ENCODE results near the gene UBR4. TPM values are rescaled to one million over a fixed set of nuclear protein-coding genes. Genes with fewer than 3 reads are reported as not detected.

UBR4 gene
- total and polyA plus RNA-seq, 2 experiments from 2014 or later: 140 to 175 TPM

- H4K20me1 ChIP-seq (ENCODE audit: insufficient read depth, poor library complexity, severe bottlenecking): no peaks in the 10 kb centered on the region
Observed at GRCh38 chr1:19066248-19066873, 143.7 kb downstream of the UBR4 start.

GRCh38 chr1:19065526-19066247, 144.4 kb downstream of the UBR4 start:
- Histone ChIP-seq H3K27ac (no peak overlapping the region), H4K20me1 (ENCODE audit: insufficient read depth, poor library complexity, severe bottlenecking) (no peaks in the 10 kb centered on the region), H3K4me1 (ENCODE audit: insufficient read depth) (no peaks in the 10 kb centered on the region), H3K4me2 (no peak overlapping the region), H3K4me3 (no peak overlapping the region), H3K9me2 (replicated peaks; ENCODE audit: insufficient read depth) (no peaks in the 10 kb centered on the region), H3K79me2 (no peaks in the 10 kb centered on the region), H3K27me3 (no peaks in the 10 kb centered on the region), H3K36me3 (replicated peaks; ENCODE audit: insufficient read depth, low read depth) (no peaks in the 10 kb centered on the region), H2AFZ (no peak overlapping the region), H3K9me3 (ENCODE audit: low read depth) (no peaks in the 10 kb centered on the region)
- TF ChIP-seq CTCF (IDR thresholded peaks at IDR 0.05; ENCODE audit: poor library complexity): no peak
- TF ChIP-seq EZH2 (IDR thresholded peaks at IDR 0.05; ENCODE audit: borderline replicate concordance): no peak
- no peak for TF ChIP-seq EZH2phosphoT487 (IDR thresholded peaks at IDR 0.05; ENCODE audit: low read depth, severe bottlenecking, unreplicated experiment)
- DNase-seq (ENCODE audit: low spot score): no peak
- WGBS (ENCODE audit: low lambda C conversion rate, missing lambda C conversion rate): 89% methylated on average over 15 of the region's 16 CpGs

More at GRCh38 chr1:19066248-19066873, 143.7 kb downstream of the UBR4 start:
- Histone ChIP-seq H3K79me2 (no peaks in the 10 kb centered on the region), H2AFZ (no peak overlapping the region), H3K27ac (no peak overlapping the region), H3K9me3 (ENCODE audit: low read depth) (no peaks in the 10 kb centered on the region), H3K4me3 (no peak overlapping the region), H3K4me1 (ENCODE audit: insufficient read depth) (no peaks in the 10 kb centered on the region), H3K4me2 (no peak overlapping the region), H3K36me3 (replicated peaks; ENCODE audit: insufficient read depth, low read depth) (no peaks in the 10 kb centered on the region), H3K27me3 (no peaks in the 10 kb centered on the region), H3K9me2 (replicated peaks; ENCODE audit: insufficient read depth) (no peaks in the 10 kb centered on the region)
- no peak for TF ChIP-seq EZH2 (IDR thresholded peaks at IDR 0.05; ENCODE audit: borderline replicate concordance)
- no peak for TF ChIP-seq CTCF (IDR thresholded peaks at IDR 0.05; ENCODE audit: poor library complexity)
- TF ChIP-seq EZH2phosphoT487 (IDR thresholded peaks at IDR 0.05; ENCODE audit: low read depth, severe bottlenecking, unreplicated experiment): no peak
- no peak for DNase-seq (ENCODE audit: low spot score)
- 72% methylated on average over 14 of the region's 14 CpGs for WGBS (ENCODE audit: low lambda C conversion rate, missing lambda C conversion rate)

- no peaks in the 10 kb centered on the region for H3K9me3 ChIP-seq (ENCODE audit: low read depth)
- no peaks in the 10 kb centered on the region for H3K36me3 ChIP-seq (replicated peaks; ENCODE audit: insufficient read depth, low read depth)
- H3K4me1 ChIP-seq (ENCODE audit: insufficient read depth): no peaks in the 10 kb centered on the region
- H3K9me2 ChIP-seq (replicated peaks; ENCODE audit: insufficient read depth): no peaks in the 10 kb centered on the region
- no peak overlapping the region for H2AFZ ChIP-seq
- no peaks in the 10 kb centered on the region for H4K20me1 ChIP-seq (ENCODE audit: insufficient read depth, poor library complexity, severe bottlenecking)
- no peaks in the 10 kb centered on the region for H3K27me3 ChIP-seq
- no peak for DNase-seq (ENCODE audit: low spot score)
- WGBS (ENCODE audit: low lambda C conversion rate, missing lambda C conversion rate): 97% methylated on average over 16 of the region's 16 CpGs
- H3K27ac ChIP-seq: no peak overlapping the region
- no peak overlapping the region for H3K4me2 ChIP-seq
- no peak overlapping the region for H3K4me3 ChIP-seq
- TF ChIP-seq EZH2 (IDR thresholded peaks at IDR 0.05; ENCODE audit: borderline replicate concordance) (no peak), CTCF (IDR thresholded peaks at IDR 0.05; ENCODE audit: poor library complexity) (no peak), EZH2phosphoT487 (IDR thresholded peaks at IDR 0.05; ENCODE audit: low read depth, severe bottlenecking, unreplicated experiment) (no peak)
- no peaks in the 10 kb centered on the region for H3K79me2 ChIP-seq
Observed at GRCh38 chr1:19064906-19065450, 145.1 kb downstream of the UBR4 start.
